Right cardiac atrium (tissue), 5 donors: ENCODE data around the gene HOXA6. TPM values are rescaled to one million over a fixed set of nuclear protein-coding genes. Genes with fewer than 3 reads are reported as not detected.

Experiments
- ATAC-seq, 2 donors: fragments of 200-7000 bp; cut with Tn5 transposase; one replicate each; pipeline versions ENCODE4 v1.8.0 to v1.9.1; 2020; ENCODE audit warnings: moderate library complexity in 2 of 2, mild to moderate bottlenecking in 1 of 2
- DNase-seq, 3 donors: peaks; one replicate each; pipeline ENCODE4 v3.0.0-alpha.2; 2020
- H3K27ac ChIP-seq: one replicate; pipeline ENCODE4 v1.5.1; 2013; ENCODE audit warnings: mild to moderate bottlenecking, low read length, control low read depth, moderate library complexity
- H3K27me3 ChIP-seq: one replicate; pipeline ENCODE4 v1.6.1; 2013; ENCODE audit not compliant: control insufficient read depth, insufficient read depth
- H3K4me1 ChIP-seq: one replicate; pipeline ENCODE4 v1.6.1; 2013; ENCODE audit warnings: low read length; ENCODE audit not compliant: control insufficient read depth, insufficient read depth
- H3K4me3 ChIP-seq: one replicate; pipeline ENCODE4 v1.5.1; 2013; ENCODE audit warnings: low read length, control low read depth
- H3K9me3 ChIP-seq: one replicate; pipeline ENCODE4 v1.6.1; 2013; ENCODE audit warnings: low read length; ENCODE audit not compliant: control insufficient read depth
- WGBS: extraction: QIAGEN DNeasy Blood & Tissue Kit; methylation state at CpG from one replicate; pipeline ENCODE4 v1.1.7; 2013; 5-methylcytosine and 5-hydroxymethylcytosine counted together
- intact Hi-C, 4 donors: fragments of 100-400 bp; cut with DNase I; formaldehyde crosslinking; loops; one replicate each; pipeline versions ENCODE4 v1.11.0 to v1.14.0; 2022 to 2023
- polyA plus RNA-seq: library from polyadenylated mRNA; stranded (reverse); fragments of 200-250 nt; gene quantifications from one replicate; pipeline ENCODE4 v1.2.3, GENCODE V29; 2013
- total RNA-seq, 4 donors: library from RNA; stranded (reverse); fragmentation: NEBNext Ultra II Directional; extraction: Animal tissue kit (Norgen Biotek cat#: 25700); gene quantifications; one replicate each; pipeline ENCODE4 v1.2.1, GENCODE V29; 2021
- donor health status: healthy with polysubstance abuse.
- donor health status: DM: no; HTN: yes; CAD: no.
- donor health status: DM: no; HTN: no; CAD: no.
- donor health status: DM: no; HTN: yes; CAD: no; lungs with severe emphysema.
- donor health status: DM: yes; HTN: yes; CAD: no.

HOXA6 gene
- total and polyA plus RNA-seq, 5 donors = not detected

GRCh38 chr7:27158436-27159265, 11.1 kb upstream of the HOXA6 start:
- no peak overlapping the region for H3K4me3 ChIP-seq
- H3K27me3 ChIP-seq = no peaks in the 10 kb centered on the region
- no peak for DNase-seq
- no peak overlapping the region for H3K27ac ChIP-seq
- ATAC-seq = no peak
- H3K4me1 ChIP-seq = peaks cover 7% of the 10 kb centered on the region
- no peaks in the 10 kb centered on the region for H3K9me3 ChIP-seq
- WGBS = 20% methylated on average over 35 of the region's 35 CpGs
- intact Hi-C loops = loop anchor here in 2 of 4 donors (10.0 kb wide), 3 partner anchors 294 to 1284 kb away; partner anchors contain the start of gene SKAP2 (in 1 of the 2)

GRCh38 chr7:27157702-27158431, 10.3 kb upstream of the HOXA6 start:
- Histone ChIP-seq H3K27me3 (no peaks in the 10 kb centered on the region), H3K27ac (no peak overlapping the region), H3K9me3 (no peaks in the 10 kb centered on the region), H3K4me3 (no peak overlapping the region), H3K4me1 (peaks cover 7% of the 10 kb centered on the region)
- intact Hi-C loops = loop anchor here in 2 of 4 donors (10.0 kb wide), 3 partner anchors 293 to 1283 kb away; partner anchors contain the start of gene SKAP2 (in 1 of the 2)
- WGBS = 6% methylated on average over 30 of the region's 30 CpGs
- DNase-seq = no peak
- ATAC-seq = no peak

DNA sequence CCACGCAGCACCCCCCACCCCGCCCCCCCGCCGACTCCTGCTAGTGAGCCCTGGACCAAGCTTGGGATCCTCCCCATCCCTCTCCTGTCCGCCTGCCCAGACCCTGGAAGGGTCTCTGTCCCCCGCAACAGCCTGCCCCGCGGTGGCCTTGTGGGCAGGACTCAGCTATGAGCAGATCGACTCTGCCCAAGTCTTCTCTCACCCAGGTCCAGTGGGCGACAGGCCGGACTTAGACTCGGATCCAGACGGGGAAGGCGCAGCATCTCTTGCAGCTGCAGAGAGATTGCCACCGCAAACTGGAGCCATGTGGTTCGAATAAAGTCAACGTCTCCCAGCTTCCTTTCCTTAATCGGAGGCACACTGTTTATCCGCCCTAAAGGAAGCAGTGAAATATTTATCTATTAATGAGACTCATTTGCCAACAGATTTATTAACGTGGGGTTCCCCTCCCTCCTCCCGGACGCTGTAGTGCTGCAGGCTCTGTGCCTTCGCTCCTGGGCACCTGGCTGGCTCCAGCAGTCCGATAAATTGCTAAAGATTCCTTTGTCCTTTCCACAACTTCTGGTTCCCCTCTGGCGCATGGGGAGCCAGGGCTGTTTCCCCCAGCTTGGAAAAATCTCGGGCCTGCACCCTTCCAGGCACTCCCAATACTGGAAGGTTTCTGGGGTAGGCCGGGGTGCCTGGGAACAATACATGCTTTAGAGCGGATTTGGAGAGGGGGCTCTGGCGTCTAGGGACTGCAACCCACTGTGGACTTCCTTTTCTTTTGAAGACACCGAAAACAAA, 9.5 kb upstream of the HOXA6 start:
- H3K9me3 ChIP-seq = no peaks in the 10 kb centered on the region
- H3K27ac ChIP-seq = no peak overlapping the region
- 9% methylated on average over 30 of the region's 30 CpGs for WGBS
- peaks cover 7% of the 10 kb centered on the region for H3K4me1 ChIP-seq
- intact Hi-C loops = loop anchor here in 2 of 4 donors (10.0 kb wide), 3 partner anchors 292 to 1282 kb away; partner anchors contain the start of gene SKAP2 (in 1 of the 2)
- peak in 1 of 3 donors; percentile 34 for DNase-seq
- peak overlapping the region; percentile 23 for H3K4me3 ChIP-seq
- no peaks in the 10 kb centered on the region for H3K27me3 ChIP-seq
- ATAC-seq = no peak

- no peaks in the 10 kb centered on the region for H3K9me3 ChIP-seq
- peaks cover 7% of the 10 kb centered on the region for H3K4me1 ChIP-seq
- ATAC-seq (no peak), DNase-seq (no peak)
- 2% methylated on average over 33 of the region's 33 CpGs for WGBS
- no peaks in the 10 kb centered on the region for H3K27me3 ChIP-seq
- peak within 1 kb of the TSS; percentile 23 for H3K4me3 ChIP-seq
- intact Hi-C loops = loop anchor here in 2 of 4 donors (10.0 kb wide), 3 partner anchors 292 to 1282 kb away; partner anchors contain the start of gene SKAP2 (in 1 of the 2)
- H3K27ac ChIP-seq = no peak within 1 kb of the TSS
Observed at GRCh38 chr7:27156508-27156898, 8.9 kb upstream of the HOXA6 start, which contains the start of gene HOXA7. Gene HOXA7, minus strand, starts transcription at chr7:27156675. Its CDS starts 130 bp downstream, at chr7:27156545.

GRCh38 chr7:27155816-27156507, 8.4 kb upstream of the HOXA6 start:
- intact Hi-C loops = loop anchor here in 2 of 4 donors (10.0 kb wide), 3 partner anchors 291 to 1281 kb away; partner anchors contain the start of gene SKAP2 (in 1 of the 2)
- ATAC-seq (no peak), DNase-seq (no peak)
- Histone ChIP-seq H3K27ac (no peak overlapping the region), H3K4me3 (peak overlapping the region; percentile 23), H3K27me3 (no peaks in the 10 kb centered on the region), H3K9me3 (no peaks in the 10 kb centered on the region), H3K4me1 (peaks cover 9% of the 10 kb centered on the region)
- 3% methylated on average over 63 of the region's 63 CpGs for WGBS

DNA sequence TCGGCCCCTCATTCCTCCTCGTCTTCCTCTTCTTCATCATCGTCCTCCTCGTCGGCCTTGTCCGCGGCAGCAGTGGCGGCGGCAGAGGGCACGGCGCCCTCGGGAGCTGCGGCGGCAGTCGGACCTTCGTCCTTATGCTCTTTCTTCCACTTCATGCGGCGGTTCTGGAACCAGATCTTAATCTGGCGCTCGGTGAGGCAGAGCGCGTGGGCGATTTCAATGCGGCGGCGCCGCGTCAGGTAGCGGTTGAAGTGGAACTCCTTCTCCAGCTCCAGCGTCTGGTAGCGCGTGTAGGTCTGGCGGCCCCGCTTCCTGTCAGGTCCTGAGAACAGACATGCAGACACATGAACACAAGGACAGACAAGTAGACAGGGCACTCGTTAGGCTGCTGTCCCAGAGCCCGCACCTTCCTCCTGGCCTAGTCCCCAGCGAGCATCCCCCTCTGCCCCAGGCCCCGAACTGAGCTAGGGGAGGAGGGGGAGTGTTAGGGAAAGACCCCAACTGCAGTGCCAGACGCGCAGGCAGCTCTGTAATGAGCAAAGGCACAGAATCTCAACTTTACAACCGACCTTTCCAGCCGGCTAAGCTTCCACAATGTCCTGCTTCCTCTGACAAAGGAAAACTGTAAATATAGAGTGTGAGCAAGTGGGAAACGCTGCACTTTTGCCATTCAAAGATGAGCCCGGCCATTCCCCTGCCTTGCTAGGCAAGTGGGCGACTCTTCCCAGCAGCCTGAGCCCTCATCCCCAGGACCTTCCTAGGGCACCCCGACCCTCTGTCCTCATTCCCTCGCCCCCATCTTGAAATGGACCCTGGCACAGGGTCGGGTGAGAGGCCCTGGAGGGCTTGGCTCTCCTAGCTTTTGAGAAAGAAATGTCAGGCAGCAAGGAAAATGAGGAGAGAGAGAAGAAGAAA, 7.6 kb upstream of the HOXA6 start:
- intact Hi-C loops = loop anchor here in 2 of 4 donors (10.0 kb wide), 3 partner anchors 290 to 1280 kb away; partner anchors contain the start of gene SKAP2 (in 1 of the 2)
- Histone ChIP-seq H3K9me3 (no peaks in the 10 kb centered on the region), H3K4me3 (peak overlapping the region; percentile 13), H3K27me3 (no peaks in the 10 kb centered on the region), H3K27ac (no peak overlapping the region), H3K4me1 (peaks cover 9% of the 10 kb centered on the region)
- 5% methylated on average over 48 of the region's 48 CpGs for WGBS
- DNase-seq (no peak), ATAC-seq (no peak)

DNA sequence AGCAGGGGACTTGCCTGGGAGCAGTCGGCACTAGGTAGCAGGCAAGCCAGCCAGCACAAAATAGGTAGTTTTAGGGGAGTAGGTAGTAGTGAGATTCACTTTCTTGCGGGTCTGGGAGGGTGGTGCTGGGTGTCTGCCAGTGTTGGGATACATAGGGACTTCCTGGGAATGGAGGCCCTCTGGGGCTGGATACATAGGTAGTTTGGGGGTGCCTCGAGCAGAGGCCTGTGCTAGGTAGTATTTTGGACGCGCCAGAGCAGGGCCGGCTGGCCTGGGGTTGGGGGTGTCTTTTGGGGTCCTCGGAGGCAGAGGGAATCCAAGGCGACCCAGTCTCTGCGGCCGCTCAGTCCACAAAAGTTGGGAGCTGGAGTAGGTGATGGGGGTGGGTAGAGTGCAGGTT, 6.8 kb upstream of the HOXA6 start:
- WGBS = 24% methylated on average over 10 of the region's 10 CpGs
- H3K9me3 ChIP-seq = no peaks in the 10 kb centered on the region
- intact Hi-C loops = loop anchor here in 2 of 4 donors (10.0 kb wide), 3 partner anchors 290 to 1280 kb away; partner anchors contain the start of gene SKAP2 (in 1 of the 2)
- H3K4me1 ChIP-seq = peaks cover 9% of the 10 kb centered on the region
- DNase-seq (peak in 1 of 3 donors; percentile 38), ATAC-seq (no peak)
- no peak overlapping the region for H3K4me3 ChIP-seq
- H3K27me3 ChIP-seq = no peaks in the 10 kb centered on the region
- no peak overlapping the region for H3K27ac ChIP-seq

GRCh38 chr7:27153526-27153925, 6.0 kb upstream of the HOXA6 start:
- Histone ChIP-seq H3K4me1 (peaks cover 9% of the 10 kb centered on the region), H3K27me3 (no peaks in the 10 kb centered on the region), H3K4me3 (no peak overlapping the region), H3K27ac (no peak overlapping the region), H3K9me3 (no peaks in the 10 kb centered on the region)
- no peak for DNase-seq
- intact Hi-C loops = loop anchor here in 2 of 4 donors (10.0 kb wide), 3 partner anchors 289 to 1279 kb away; partner anchors contain the start of gene SKAP2 (in 1 of the 2)
- no peak for ATAC-seq
- 25% methylated on average over 3 of the region's 3 CpGs for WGBS

- 13% methylated on average over 22 of the region's 22 CpGs for WGBS
- H3K27me3 ChIP-seq = no peaks in the 10 kb centered on the region
- H3K4me3 ChIP-seq = no peak overlapping the region
- no peaks in the 10 kb centered on the region for H3K9me3 ChIP-seq
- no peak overlapping the region for H3K27ac ChIP-seq
- H3K4me1 ChIP-seq = peaks cover 9% of the 10 kb centered on the region
- intact Hi-C loops = loop anchor here in 2 of 4 donors (10.0 kb wide), 3 partner anchors 288 to 1278 kb away; partner anchors contain the start of gene SKAP2 (in 1 of the 2)
- ATAC-seq = no peak
- peak in 1 of 3 donors; percentile 37 for DNase-seq
Observed at GRCh38 chr7:27152816-27153442, 5.4 kb upstream of the HOXA6 start.
